HCT116 (cell line): ENCODE data around the gene TIMD4. TPM values are rescaled to one million over a fixed set of nuclear protein-coding genes. Genes with fewer than 3 reads are reported as not detected.

ENCODE experiments used
- ATAC-seq: fragments of 200-7000 bp; cut with Tn5 transposase; 2 replicates; pipeline ENCODE4 v1.9.1; 2020; ENCODE audit warnings: mild to moderate bottlenecking, moderate library complexity
- BruUV-seq: library from RNA; stranded (reverse); fragments of 400-500 nt; replicated peaks from 2 replicates; lab custom pipeline; 2021; lab: Mats Ljungman, UMichigan
- CTCF ChIA-PET: fragments of 300-600 bp; sonication (Branson Sonifier 250); formaldehyde crosslinking; loops from one replicate; lab custom pipeline; 2021; ENCODE audit warnings: antibody characterized with exemption; lab: Charles Lee
- POLR2A ChIA-PET: fragments of 300-600, 350-600 bp; sonication (Branson Sonifier 250); formaldehyde crosslinking; loops from one replicate; lab custom pipeline; 2021; ENCODE audit warnings: antibody characterized with exemption; lab: Charles Lee
- RAD21 ChIA-PET, 2 experiments: fragments of 300-600 bp; sonication (Branson Sonifier 250); formaldehyde crosslinking; loops; one replicate each; lab custom pipeline; 2023; ENCODE audit warnings: low total read pairs in 2 of 2; ENCODE audit not compliant: uncharacterized antibody in 2 of 2, unreplicated experiment in 2 of 2, low non-redundant PET in 1 of 2; lab: Charles Lee
- DNase-seq: peaks from one replicate; pipeline ENCODE4 v3.0.0-alpha.2; 2010; ENCODE audit warnings: low read depth, low spot score
- H2AFZ ChIP-seq: fragments of 200-600 bp; shearing (Covaris generic), sonication (generic); 2 replicates; pipeline ENCODE4 v1.6.1; 2017; ENCODE audit warnings: low read depth, mixed run types, mixed read lengths, antibody characterized with exemption, low read length; ENCODE audit not compliant: poor library complexity, severe bottlenecking
- H3K27ac ChIP-seq: 2 replicates; pipeline ENCODE4 v1.5.1; 2012; ENCODE audit warnings: low read depth, low read length
- H3K27me3 ChIP-seq: fragments of 200-600 bp; sonication (generic); 2 replicates; pipeline ENCODE4 v1.6.1; 2016; ENCODE audit warnings: mixed run types, low read length, mixed read lengths; ENCODE audit not compliant: insufficient read depth
- H3K36me3 ChIP-seq, 2 experiments: fragments of 200-500 bp in 1 of 2; fragments of 200-600 bp in 1 of 2; sonication (Bioruptor generic) in 1 of 2; sonication (generic) in 1 of 2; 2 replicates each; pipeline versions ENCODE4 v1.5.1 to v1.6.1; 2014 to 2016; ENCODE audit warnings: low read length in 2 of 2, inconsistent platforms in 1 of 2, mixed read lengths in 1 of 2, mixed run types in 1 of 2; ENCODE audit not compliant: insufficient read depth in 2 of 2, control insufficient read depth in 1 of 2
- H3K4me1 ChIP-seq, 2 experiments: fragments of 200-600 bp in 1 of 2; sonication (generic) in 1 of 2; 2 replicates each; pipeline versions ENCODE4 v1.5.1 to v1.6.1; 2012 to 2017; ENCODE audit warnings: low read length in 2 of 2, inconsistent platforms in 1 of 2, mild to moderate bottlenecking in 1 of 2, mixed read lengths in 1 of 2, mixed run types in 1 of 2, moderate library complexity in 1 of 2; ENCODE audit not compliant: insufficient read depth in 2 of 2, control insufficient read depth in 1 of 2
- H3K4me2 ChIP-seq: fragments of 200-600 bp; sonication (generic); 2 replicates; pipeline ENCODE4 v1.6.1; 2017; ENCODE audit warnings: mixed run types, low read length, mixed read lengths
- H3K4me3 ChIP-seq, 2 experiments: fragments of 200-600 bp in 1 of 2; sonication (generic) in 1 of 2; replicated peaks in 1 of 2; 2 replicates each; pipeline ENCODE4 v1.5.1; 2011 to 2016; ENCODE audit warnings: low read length in 2 of 2, control low read depth in 1 of 2, low read depth in 1 of 2, mild to moderate bottlenecking in 1 of 2, mixed read lengths in 1 of 2, mixed run types in 1 of 2
- H3K79me2 ChIP-seq: fragments of 200-600 bp; sonication (generic); 2 replicates; pipeline ENCODE4 v1.6.1; 2017; ENCODE audit warnings: mild to moderate bottlenecking, mixed run types, low read length, moderate library complexity, mixed read lengths; ENCODE audit not compliant: insufficient read depth
- H3K9ac ChIP-seq: fragments of 200-600 bp; sonication (generic); 2 replicates; pipeline ENCODE4 v1.6.1; 2016; ENCODE audit warnings: low read length, mixed read lengths
- H3K9me2 ChIP-seq: fragments of 200-600 bp; sonication (generic), shearing (Covaris generic); 2 replicates; pipeline ENCODE4 v1.6.1; 2017; ENCODE audit warnings: mixed run types, mild to moderate bottlenecking, moderate library complexity; ENCODE audit not compliant: insufficient read depth
- H3K9me3 ChIP-seq, 2 experiments: fragments of 200-500 bp in 1 of 2; fragments of 200-600 bp in 1 of 2; sonication (Bioruptor generic) in 1 of 2; sonication (generic) in 1 of 2; 2 replicates each; pipeline ENCODE4 v1.6.1; 2014 to 2017; ENCODE audit warnings: low read length in 2 of 2, mixed read lengths in 2 of 2, inconsistent platforms in 1 of 2, low read depth in 1 of 2, mild to moderate bottlenecking in 1 of 2, mixed run types in 1 of 2, moderate library complexity in 1 of 2; ENCODE audit not compliant: control insufficient read depth in 1 of 2, insufficient read depth in 1 of 2
- H4K20me1 ChIP-seq: fragments of 200-600 bp; sonication (generic), shearing (Covaris generic); 2 replicates; pipeline ENCODE4 v1.6.1; 2017; ENCODE audit warnings: mixed run types, mild to moderate bottlenecking, moderate library complexity; ENCODE audit not compliant: insufficient read depth
- CBX3 ChIP-seq: IDR thresholded peaks from 2 replicates; pipeline ENCODE4 v1.6.1; 2012; ENCODE audit warnings: low read depth
- ELF1 ChIP-seq: IDR thresholded peaks from 2 replicates; pipeline ENCODE4 v1.6.1; 2012; ENCODE audit warnings: low read depth, borderline replicate concordance
- EZH2 ChIP-seq: fragments of 200-600 bp; sonication (generic); IDR thresholded peaks from 2 replicates; pipeline ENCODE4 v1.6.1; 2017; ENCODE audit warnings: antibody characterized with exemption, mixed run types
- EZH2phosphoT487 ChIP-seq: fragments of 200-600 bp; IDR thresholded peaks from 2 replicates; pipeline ENCODE4 v1.6.1; 2018; ENCODE audit warnings: antibody characterized with exemption, borderline replicate concordance
- FOSL1 ChIP-seq: IDR thresholded peaks from 2 replicates; pipeline ENCODE4 v1.6.1; 2012; ENCODE audit warnings: low read depth
- POLR2A ChIP-seq: IDR thresholded peaks from 2 replicates; pipeline ENCODE4 v1.7.0; 2011; ENCODE audit warnings: borderline replicate concordance; ENCODE audit not compliant: insufficient read depth, insufficient read length; ENCODE audit errors: extremely low read depth
- SIN3A ChIP-seq: IDR thresholded peaks from 2 replicates; pipeline ENCODE4 v1.6.1; 2012; ENCODE audit warnings: low read depth
- SP1 ChIP-seq: IDR thresholded peaks from 2 replicates; pipeline ENCODE4 v1.6.1; 2012; ENCODE audit warnings: low read depth
- YY1 ChIP-seq: IDR thresholded peaks from 2 replicates; pipeline ENCODE4 v1.6.1; 2011; ENCODE audit warnings: low read length, low read depth, moderate library complexity, mild to moderate bottlenecking; ENCODE audit not compliant: insufficient replicate concordance; ENCODE audit errors: extremely low read depth
- ZNF274 ChIP-seq: fragments of 200-500 bp; sonication (Bioruptor generic); IDR thresholded peaks from 2 replicates; pipeline ENCODE4 v1.6.1; 2014; ENCODE audit warnings: mild to moderate bottlenecking, low read depth, low read length, inconsistent platforms
- intact Hi-C: fragments of 100-400 bp; cut with micrococcal nuclease; formaldehyde crosslinking; loops from 2 replicates; pipeline ENCODE4 v1.10.0; 2022
- total RNA-seq: library from RNA; stranded (reverse); gene quantifications from one replicate; pipeline ENCODE4 v1.2.1, GENCODE V29; 2021; ENCODE audit not compliant: unreplicated experiment
- TF ChIP-seq, protein P1 (sequence below): IDR thresholded peaks from 2 replicates; pipeline ENCODE4 v1.6.1; 2012; ENCODE audit warnings: low read depth

Gene TIMD4
- total RNA-seq, 1 experiment from 2014 or later: not detected

DNA sequence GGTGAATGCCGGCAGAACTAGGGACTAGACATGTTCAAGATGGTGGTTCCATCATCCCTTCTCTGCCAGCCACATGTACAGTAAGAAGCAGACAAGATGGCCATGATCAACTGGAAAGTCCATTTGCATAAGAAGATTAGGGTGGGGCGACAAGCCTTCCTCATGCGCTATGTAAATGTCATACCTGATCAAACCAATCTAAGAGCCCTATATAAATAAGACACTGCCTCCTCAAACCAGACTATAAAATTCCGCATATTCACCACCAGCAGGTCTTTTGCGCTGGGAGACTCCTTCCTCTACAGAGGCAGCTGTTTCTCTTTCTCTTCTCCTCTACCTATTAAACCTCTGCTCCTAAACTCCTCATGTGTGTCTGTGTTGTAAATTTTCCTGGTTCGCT is 53.8 kb downstream of the TIMD4 start (continued):
- TF ChIP-seq ELF1 (no peak), YY1 (no peak), EZH2phosphoT487 (no peak), SIN3A (no peak), EZH2 (no peak), CBX3 (no peak), FOSL1 (no peak), ZNF274 (no peak)

DNA sequence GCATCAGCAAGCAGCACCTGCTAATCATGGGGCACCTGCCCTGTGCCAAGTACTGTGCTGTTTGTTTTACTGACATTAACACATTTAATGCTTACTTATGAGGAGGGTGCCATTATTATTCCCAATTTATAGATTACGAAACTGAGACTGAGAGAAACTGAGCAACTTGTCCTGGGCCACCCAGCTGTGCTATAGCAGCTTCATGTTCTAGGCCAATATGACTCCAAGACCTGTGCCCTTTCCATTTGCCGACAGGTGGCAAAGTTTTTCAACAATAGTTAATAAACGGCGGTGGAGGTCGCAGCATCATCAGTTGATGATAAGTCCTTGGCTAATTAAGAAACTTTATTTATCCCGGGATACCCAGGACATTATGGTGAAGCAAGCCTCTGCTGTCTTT is 55.4 kb downstream of the TIMD4 start:
- Histone ChIP-seq H3K4me1 (no peaks in the 10 kb centered on the region), H3K9me3 (no peaks in the 10 kb centered on the region), H3K9me2 (no peaks in the 10 kb centered on the region), H3K4me3 (no peak overlapping the region), H3K36me3 (no peaks in the 10 kb centered on the region), H3K27ac (no peak overlapping the region), H4K20me1 (no peaks in the 10 kb centered on the region), H3K4me2 (no peak overlapping the region), H2AFZ (no peak overlapping the region), H3K27me3 (peaks cover 26% of the 10 kb centered on the region), H3K9ac (no peak overlapping the region), H3K79me2 (no peaks in the 10 kb centered on the region)
- ChIA-PET CTCF (no interaction called here), RAD21 (no interaction called here), POLR2A (no interaction called here)
- DNase-seq (no peak), ATAC-seq (no peak)
- BruUV-seq: no TSS peak
- intact Hi-C loops: no loop called here
- TF ChIP-seq SIN3A: no peak
- no peak for TF ChIP-seq CBX3
- no peak for TF ChIP-seq SP1
- no peak for TF ChIP-seq YY1
- TF ChIP-seq, protein P1, sequence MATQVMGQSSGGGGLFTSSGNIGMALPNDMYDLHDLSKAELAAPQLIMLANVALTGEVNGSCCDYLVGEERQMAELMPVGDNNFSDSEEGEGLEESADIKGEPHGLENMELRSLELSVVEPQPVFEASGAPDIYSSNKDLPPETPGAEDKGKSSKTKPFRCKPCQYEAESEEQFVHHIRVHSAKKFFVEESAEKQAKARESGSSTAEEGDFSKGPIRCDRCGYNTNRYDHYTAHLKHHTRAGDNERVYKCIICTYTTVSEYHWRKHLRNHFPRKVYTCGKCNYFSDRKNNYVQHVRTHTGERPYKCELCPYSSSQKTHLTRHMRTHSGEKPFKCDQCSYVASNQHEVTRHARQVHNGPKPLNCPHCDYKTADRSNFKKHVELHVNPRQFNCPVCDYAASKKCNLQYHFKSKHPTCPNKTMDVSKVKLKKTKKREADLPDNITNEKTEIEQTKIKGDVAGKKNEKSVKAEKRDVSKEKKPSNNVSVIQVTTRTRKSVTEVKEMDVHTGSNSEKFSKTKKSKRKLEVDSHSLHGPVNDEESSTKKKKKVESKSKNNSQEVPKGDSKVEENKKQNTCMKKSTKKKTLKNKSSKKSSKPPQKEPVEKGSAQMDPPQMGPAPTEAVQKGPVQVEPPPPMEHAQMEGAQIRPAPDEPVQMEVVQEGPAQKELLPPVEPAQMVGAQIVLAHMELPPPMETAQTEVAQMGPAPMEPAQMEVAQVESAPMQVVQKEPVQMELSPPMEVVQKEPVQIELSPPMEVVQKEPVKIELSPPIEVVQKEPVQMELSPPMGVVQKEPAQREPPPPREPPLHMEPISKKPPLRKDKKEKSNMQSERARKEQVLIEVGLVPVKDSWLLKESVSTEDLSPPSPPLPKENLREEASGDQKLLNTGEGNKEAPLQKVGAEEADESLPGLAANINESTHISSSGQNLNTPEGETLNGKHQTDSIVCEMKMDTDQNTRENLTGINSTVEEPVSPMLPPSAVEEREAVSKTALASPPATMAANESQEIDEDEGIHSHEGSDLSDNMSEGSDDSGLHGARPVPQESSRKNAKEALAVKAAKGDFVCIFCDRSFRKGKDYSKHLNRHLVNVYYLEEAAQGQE: no peak
- no peak for TF ChIP-seq ZNF274
- TF ChIP-seq POLR2A: no peak
